Activated CD8-positive, alpha-beta memory T cell treated with anti-CD3 and anti-CD28 coated beads for 4 hours (primary cell): ENCODE data around the gene COX10.
"Not testable (repeated sequence)": the region's sequence is repeated elsewhere in the genome, so short reads cannot be mapped to it uniquely, and the experiment has no call there.

Source experiments
- DNase-seq, 2 donors: peaks; one replicate each; pipeline ENCODE4 v3.0.0-alpha.2; 2020; ENCODE audit warnings: low read depth in 2 of 2

Gene COX10

GRCh38 chr17:14069251-14070021, at the start of gene COX10:
Gene COX10 (plus strand): TSS chr17:14069504. CDS start chr17:14069606, 102 bp downstream.
- DNase-seq, result peak; percentile 73 to 77

GRCh38 chr17:14021651-14022294, 47.5 kb upstream of the COX10 start:
- not testable (repeated sequence) for DNase-seq

DNA sequence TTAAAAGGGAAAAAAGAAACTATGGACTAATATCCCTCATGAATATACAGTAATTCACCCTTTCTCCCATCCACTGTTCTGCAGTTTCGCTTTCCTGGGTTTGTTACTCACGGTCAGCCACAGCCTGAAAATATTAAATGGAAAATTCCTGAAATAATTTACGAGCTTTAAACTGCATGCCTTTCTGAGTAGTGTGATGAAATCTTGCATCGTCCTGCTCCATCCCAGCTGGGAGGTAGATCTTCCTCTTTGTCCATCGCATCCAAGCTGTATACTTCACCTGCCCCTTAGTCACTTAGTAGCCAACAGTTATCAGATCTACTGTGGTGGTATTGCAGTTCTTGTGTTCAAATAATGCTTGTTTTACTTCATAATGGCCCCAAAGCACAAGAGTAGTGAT, 39.5 kb upstream of the COX10 start:
- not testable (repeated sequence) for DNase-seq

DNA sequence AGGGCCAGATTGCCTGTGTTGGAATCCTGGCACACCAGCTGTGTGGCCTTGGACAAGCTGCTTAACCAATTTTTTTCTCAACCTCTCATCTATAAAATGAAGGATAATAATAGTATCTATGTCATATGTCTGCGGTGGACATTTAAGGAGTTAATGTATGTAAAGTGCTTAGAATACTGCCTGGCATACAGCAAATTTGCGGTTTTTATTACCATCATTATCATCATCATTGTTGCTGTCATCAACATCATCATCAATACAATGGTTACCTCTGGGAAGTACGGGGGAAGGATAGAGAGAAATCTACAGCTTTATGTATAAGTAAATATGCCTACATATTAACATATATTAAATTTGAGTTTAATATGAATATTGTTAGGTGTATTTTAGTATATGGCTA, 37.1 kb upstream of the COX10 start:
- DNase-seq, result no peak

DNA sequence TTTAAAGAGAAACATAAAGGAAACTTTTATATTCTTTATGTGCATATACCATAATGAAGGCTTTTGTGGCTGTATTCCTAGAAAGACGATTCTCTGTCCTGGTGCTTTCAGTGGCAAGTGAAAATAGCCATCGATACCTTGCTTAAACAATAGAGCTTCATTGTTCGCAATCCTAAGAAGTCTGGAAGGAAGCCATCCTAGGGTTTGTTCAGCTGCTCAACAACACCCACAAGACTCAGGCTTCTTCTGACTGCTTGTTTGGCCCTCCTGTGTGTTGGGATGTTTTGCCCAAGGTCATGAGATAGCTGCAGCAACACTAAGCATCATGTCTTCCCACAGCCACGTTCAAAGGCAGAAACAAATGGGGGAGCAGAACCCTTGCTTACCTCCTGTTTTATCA, 36.1 kb upstream of the COX10 start:
- DNase-seq, result no peak

DNA sequence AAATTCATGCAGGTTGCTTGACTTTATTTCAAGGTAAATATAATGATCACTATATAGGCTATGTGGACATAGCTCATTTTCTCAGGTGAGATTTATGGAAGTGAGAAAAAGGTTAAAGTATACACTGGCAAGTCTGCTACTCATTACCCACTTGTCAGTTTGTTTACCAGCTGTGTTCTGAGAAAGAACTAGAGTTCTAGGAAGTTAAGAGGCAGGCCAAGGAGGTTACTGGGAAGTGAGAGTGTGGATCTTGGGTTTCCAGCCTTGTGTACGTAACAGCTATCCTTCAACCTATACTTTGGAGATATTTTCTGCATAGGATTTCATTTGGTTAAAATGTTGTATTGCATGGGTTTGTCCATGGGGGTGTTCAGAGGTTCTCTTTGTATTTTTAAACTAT, 31.9 kb upstream of the COX10 start:
- DNase-seq, result no peak

DNA sequence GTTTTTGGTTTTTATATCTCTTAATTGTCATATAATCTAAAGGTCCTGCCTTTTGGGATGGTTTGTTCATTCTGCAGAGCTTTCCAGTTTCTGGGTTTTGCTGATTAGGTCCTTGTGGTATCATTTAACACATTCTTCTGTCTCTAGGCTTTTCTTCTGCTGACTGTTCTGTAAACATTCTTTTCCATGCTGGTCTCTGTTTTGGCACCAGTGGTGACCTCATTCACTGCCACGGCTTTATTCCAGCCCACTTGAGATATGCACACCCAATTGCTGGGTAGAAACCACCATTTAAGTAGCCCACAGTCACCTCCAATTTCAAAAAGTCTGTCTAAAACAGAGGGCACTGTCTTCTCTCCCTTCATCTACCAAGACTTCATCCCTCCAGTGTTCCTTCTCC, 31.1 kb upstream of the COX10 start:
- no peak for DNase-seq

DNA sequence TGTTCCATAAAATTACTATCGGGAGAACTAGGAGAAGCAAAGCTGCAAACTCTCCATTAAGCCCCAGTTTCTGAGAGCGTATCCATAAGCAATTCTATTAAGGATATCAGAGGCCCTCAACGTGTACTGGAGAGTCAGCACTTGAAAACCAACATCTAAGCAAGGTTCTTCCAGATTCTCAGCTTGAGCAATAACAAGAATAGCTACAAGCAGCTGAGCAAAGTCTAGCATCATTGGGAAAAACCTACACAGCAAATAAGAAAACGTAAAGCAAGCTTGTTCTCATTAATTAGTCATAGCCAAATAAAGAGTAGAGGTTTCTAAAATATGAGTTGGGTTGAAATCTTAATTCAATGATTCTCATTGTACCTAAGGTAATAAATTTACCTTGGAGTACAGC, 26.9 kb upstream of the COX10 start:
- DNase-seq, result no peak

DNA sequence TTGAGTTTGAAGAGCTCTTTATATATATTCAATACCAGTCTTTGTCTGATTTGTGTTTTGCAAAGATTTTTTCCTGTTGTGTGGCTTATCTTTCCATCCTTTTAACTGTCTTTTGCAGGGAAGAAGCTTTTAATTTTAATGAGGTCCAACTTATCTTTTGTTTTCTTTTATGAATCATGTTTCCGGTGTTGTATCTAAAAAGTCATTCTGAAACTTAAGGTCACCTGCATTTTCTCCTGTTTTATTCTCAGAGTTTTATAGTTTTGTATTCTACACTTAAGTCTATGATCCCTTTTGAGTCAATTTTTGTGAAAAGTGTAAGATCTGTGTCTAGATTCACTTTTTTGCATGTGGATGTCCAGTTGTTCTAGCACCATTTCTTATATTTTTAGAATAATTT, 24.6 kb upstream of the COX10 start:
- DNase-seq, result no peak

DNA sequence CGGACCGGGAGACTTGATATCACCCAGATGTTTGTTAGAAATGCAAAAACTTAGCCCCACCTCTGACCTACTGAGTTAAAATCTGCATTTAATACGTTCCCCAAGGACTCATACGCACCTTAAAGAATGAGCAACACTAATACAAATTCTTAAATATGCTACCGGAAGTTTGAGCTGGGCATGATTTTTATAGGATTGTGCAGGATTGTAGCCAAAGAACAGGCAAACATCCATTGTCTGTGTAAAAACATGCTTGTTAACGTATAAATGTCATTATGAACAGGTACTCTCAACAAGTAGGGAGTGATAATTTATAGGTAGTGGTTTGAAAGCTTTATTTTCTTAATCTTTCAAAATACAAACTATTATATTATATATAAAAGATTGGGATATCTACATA, 22.3 kb upstream of the COX10 start:
- no peak for DNase-seq

DNA sequence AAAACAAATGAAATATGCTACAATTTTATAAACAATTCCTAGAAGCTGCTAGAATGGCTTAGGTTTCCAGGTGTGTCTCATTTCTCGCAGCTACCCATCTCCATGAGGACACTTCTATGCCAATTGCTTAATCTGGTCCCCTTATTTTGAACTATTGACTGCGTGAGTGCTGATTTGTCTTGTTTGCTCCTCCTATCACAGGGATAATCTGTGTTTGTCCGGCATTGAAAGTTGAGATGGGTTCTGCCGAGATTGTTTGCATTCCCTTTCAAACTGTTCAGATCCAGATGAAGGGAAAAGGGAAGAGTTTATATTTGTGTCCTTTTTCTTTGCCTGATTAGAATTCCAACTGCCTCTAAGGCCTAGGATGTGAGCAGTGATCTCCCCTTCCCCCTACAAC, 21.7 kb upstream of the COX10 start:
- DNase-seq, result no peak

GRCh38 chr17:14048169-14048568, 21.1 kb upstream of the COX10 start:
- DNase-seq, result no peak

GRCh38 chr17:14050616-14051015, 18.7 kb upstream of the COX10 start:
- no peak for DNase-seq

GRCh38 chr17:14051692-14052091, 17.6 kb upstream of the COX10 start:
- no peak for DNase-seq

GRCh38 chr17:14052886-14053615, 16.3 kb upstream of the COX10 start:
- no peak for DNase-seq

- no peak for DNase-seq
These were observed 11.7 kb upstream of the COX10 start for GRCh38 chr17:14057591-14057990.

DNA sequence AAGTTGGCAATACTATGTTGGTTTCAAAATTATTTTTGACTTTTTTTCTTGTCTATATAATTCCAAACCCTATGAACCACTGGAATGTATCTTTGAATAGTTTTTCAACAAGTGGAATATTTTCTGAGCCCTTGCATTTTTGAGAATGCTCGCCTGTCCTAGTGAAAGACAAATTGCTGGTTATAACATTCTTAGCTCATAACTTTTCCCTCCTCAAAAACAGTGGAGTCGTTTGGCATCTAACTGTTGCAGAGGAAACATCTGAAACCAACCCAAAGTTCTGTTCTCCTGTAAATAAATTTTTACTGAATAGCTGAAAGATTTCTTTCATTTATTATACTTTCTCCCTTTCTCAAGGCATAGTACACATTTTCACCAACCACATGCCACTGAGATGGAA, 11.3 kb upstream of the COX10 start:
- DNase-seq, result no peak

DNA sequence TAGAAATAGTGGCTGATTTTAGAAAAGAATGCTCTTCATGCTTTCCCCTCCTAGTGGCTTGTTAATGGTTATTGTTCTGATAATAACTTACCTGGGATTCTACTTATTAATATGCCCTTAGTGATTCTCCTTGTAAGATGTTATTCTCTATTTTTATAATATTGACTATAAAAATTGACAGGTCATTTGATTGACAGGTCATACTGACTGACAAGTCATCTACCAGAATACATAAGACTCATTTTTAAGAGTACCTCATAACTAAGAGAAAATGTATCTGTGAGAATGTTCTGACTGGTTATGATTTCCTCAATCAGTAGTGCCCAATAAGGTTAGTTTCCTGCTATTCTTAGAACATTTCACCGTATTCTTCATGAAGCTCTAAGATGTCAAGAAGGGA, 8.6 kb upstream of the COX10 start:
- no peak for DNase-seq

GRCh38 chr17:14061666-14062560, 7.4 kb upstream of the COX10 start:
- no peak for DNase-seq

DNA sequence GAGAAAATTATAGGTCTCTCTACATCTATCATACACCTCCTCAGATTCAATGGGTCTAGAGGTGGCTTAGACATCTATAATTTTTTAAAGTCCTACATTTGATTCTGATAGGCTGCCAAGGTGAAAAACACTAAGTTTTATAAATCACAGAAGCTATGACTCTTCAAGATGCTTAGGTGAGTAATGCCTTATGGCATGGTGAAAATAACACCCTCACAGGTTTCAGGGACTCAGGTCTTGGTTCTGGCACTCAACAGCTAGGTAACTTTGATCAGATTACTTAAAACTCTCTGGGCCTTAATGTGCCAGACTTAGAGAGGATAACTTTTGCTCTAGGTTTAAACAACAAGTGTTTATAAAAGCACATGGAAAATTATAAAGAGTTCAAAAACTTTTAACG, 2.0 kb upstream of the COX10 start:
- no peak for DNase-seq

DNA sequence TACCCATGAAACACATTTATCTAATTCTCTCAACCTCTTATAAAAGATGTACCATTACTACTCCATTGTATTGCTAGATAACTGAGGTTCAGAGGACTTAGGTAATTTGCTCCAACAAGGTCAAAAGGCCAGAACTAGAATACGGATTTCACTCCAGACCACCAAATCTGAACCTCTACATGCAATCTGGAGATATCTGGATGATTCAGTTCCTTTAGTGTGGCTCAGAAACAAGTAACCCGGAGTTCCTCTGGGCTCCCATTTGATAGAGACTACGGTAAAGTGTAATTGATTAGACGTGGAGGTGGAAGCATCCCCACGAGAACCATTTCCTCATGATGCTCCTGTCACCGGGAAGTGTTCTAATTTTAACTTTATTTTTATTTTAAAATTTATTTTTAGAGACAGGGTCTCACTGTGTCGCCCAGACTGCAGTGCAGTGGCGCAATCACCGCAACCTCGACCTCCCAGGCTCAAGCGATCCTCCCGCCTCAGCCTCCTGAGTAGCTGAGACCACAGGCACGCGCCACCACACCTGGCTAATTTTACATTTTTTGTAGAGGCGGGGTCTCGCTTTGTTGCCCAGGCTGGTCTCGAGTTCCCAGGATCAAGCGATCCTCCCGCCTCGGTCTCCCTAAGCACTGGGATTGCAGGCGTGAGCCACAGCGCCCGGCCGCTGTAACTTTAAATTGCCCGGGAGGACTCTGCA, 608 bp upstream of the COX10 start:
- DNase-seq, result no peak
